Ishikawa (cell line): ENCODE measurements around the gene SH3BP4.

Source experiments
- CEBPB ChIP-seq: IDR thresholded peaks from 2 replicates; pipeline ENCODE4 v1.6.1; 2012
- CREB1 ChIP-seq: IDR thresholded peaks from 2 replicates; pipeline ENCODE4 v1.6.1; 2012; ENCODE audit warnings: low read depth
- EGR1 ChIP-seq: IDR thresholded peaks from 2 replicates; pipeline ENCODE4 v1.6.1; 2012
- EP300 ChIP-seq: IDR thresholded peaks from 2 replicates; pipeline ENCODE4 v1.6.1; 2012; ENCODE audit warnings: borderline replicate concordance
- FOXM1 ChIP-seq: IDR thresholded peaks from 2 replicates; pipeline ENCODE4 v1.6.1; 2012; ENCODE audit warnings: low read depth, borderline replicate concordance
- NFIC ChIP-seq: IDR thresholded peaks from 2 replicates; pipeline ENCODE4 v1.6.1; 2012
- RAD21 ChIP-seq: IDR thresholded peaks from 2 replicates; pipeline ENCODE4 v1.6.1; 2012; ENCODE audit warnings: low read depth
- TAF1 ChIP-seq: IDR thresholded peaks from 2 replicates; pipeline ENCODE4 v1.6.1; 2012; ENCODE audit warnings: low read depth, mild to moderate bottlenecking
- TCF12 ChIP-seq: IDR thresholded peaks from 2 replicates; pipeline ENCODE4 v1.6.1; 2012; ENCODE audit warnings: low read depth
- TEAD4 ChIP-seq: IDR thresholded peaks from 2 replicates; pipeline ENCODE4 v1.6.1; 2012
- YY1 ChIP-seq: IDR thresholded peaks from 2 replicates; pipeline ENCODE4 v1.6.1; 2012; ENCODE audit warnings: low read depth
- ZBTB7A ChIP-seq: IDR thresholded peaks from 2 replicates; pipeline ENCODE4 v1.6.1; 2012; ENCODE audit warnings: low read depth
- TF ChIP-seq, protein P1 (sequence below): IDR thresholded peaks from 2 replicates; pipeline ENCODE4 v1.6.1; 2012
- TF ChIP-seq, protein P2 (sequence below): IDR thresholded peaks from 2 replicates; pipeline ENCODE4 v1.6.1; 2012
- TF ChIP-seq, protein P3 (sequence below): IDR thresholded peaks from 2 replicates; pipeline ENCODE4 v1.6.1; 2012; ENCODE audit warnings: low read depth, mild to moderate bottlenecking

Gene SH3BP4

DNA sequence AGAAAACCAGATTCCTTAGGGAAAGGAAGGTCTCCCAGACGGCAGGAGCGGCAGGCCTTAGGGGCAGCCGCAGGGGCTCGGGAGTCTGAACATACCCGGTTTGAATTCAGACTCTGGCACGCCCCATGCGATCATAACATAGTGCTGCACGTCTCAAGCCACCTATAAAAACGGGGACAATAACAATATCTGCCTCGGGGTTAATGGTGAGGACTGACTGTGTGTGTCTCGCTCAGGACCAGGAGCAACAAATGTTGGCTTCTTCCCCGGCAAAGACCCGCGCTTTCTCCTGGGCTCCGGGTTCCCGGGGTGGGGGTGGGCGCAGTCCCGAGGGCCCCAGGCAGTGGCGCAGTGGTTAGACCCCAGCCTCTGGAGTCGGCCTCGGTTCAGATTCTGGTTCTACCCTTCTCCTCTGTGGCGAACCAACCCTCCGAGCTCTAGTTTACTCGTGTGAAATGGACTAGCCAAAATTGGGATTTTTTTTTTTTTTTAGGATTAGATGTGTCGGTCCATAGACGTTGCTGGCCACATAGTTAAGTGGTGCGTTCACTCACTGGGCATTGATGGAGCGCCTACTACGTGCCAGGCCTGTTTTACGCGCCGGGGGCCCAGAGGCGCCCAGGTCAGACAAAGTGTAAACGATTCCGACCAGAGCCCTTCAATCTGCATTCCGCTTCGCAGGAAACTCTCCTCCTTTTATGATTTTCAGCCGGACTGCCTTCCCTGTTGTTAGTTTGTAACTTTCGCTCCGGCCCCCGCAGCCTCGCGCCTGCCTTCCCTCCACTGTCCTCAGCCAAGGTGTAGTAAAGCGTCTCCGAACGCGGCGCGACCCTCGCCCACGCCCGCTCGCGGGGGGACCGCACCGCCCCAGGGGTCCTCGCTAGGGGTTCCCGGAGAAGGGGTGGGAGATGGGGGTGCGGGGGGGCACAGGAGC is 820 bp upstream of the SH3BP4 start:
- 0 out of 2 replicates have a peak, but pooled peaks have one; percentile 9 for TF ChIP-seq TEAD4
- TF ChIP-seq ZBTB7A, result peak; percentile 88; the same call in 1 of the 2 replicates
- TF ChIP-seq CEBPB, result no peak
- no peak for TF ChIP-seq YY1
- TF ChIP-seq, protein P1, sequence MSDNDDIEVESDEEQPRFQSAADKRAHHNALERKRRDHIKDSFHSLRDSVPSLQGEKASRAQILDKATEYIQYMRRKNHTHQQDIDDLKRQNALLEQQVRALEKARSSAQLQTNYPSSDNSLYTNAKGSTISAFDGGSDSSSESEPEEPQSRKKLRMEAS, result peak; percentile 35; the same call in 1 of the 2 replicates
- TF ChIP-seq EGR1, result peak; percentile 44

DNA sequence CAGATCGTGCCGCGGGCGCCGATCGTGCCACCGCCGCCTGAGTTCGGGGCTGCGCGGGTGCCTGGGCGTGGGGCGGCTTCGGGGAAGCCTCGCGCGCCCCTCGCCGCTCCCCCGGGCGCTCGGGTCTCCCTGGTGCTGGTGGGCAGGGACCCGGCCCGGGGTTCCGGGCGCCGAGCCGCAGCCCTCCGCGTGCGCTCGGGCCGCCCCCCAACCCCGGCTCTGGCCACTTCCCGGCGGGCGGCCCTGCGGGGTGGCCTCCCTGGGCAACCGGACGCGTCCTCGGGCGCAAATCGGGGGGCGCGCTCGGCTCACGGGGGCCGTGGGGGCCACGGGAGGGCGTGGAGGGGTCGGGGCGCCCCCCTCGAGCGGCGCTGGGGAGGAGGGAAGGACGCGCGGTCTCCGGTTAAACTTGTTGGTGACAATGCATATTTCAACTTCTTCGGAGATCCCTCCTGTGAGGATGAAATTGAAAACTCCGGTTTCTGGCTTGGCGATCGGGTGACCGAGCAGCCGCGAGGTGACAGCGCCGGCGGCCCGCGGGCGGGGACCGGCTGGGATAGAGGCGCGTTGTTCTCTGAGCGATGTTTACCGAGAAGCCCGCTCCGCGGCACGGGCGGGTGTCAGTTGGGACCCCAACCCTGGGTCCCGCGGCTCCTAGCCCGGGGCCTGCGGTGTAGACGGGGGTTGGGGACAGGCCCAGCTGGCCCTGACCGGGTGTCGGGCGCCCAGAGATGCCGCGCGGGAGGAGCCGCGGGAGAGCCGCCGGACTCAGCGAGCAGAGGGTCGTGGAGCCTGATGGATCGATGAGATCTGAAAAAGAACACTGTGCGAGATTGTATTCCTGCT is 676 bp downstream of the SH3BP4 start:
- TF ChIP-seq ZBTB7A, result peak; percentile 31; the same call in 1 of the 2 replicates
- no peak for TF ChIP-seq CREB1
- TF ChIP-seq, protein P1, result no peak
- TF ChIP-seq RAD21, result no peak
- TF ChIP-seq, protein P2, sequence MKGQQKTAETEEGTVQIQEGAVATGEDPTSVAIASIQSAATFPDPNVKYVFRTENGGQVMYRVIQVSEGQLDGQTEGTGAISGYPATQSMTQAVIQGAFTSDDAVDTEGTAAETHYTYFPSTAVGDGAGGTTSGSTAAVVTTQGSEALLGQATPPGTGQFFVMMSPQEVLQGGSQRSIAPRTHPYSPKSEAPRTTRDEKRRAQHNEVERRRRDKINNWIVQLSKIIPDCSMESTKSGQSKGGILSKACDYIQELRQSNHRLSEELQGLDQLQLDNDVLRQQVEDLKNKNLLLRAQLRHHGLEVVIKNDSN, result no peak
- no peak for TF ChIP-seq TCF12
- TF ChIP-seq TEAD4, result no peak
- no peak for TF ChIP-seq EP300
- no peak for TF ChIP-seq EGR1
- TF ChIP-seq TAF1, result peak; percentile 36; the same call in 1 of the 2 replicates
- TF ChIP-seq YY1, result 0 out of 2 replicates have a peak, but pooled peaks have one; percentile 10
- no peak for TF ChIP-seq CEBPB
- no peak for TF ChIP-seq NFIC
- TF ChIP-seq FOXM1, result no peak
- TF ChIP-seq, protein P3, sequence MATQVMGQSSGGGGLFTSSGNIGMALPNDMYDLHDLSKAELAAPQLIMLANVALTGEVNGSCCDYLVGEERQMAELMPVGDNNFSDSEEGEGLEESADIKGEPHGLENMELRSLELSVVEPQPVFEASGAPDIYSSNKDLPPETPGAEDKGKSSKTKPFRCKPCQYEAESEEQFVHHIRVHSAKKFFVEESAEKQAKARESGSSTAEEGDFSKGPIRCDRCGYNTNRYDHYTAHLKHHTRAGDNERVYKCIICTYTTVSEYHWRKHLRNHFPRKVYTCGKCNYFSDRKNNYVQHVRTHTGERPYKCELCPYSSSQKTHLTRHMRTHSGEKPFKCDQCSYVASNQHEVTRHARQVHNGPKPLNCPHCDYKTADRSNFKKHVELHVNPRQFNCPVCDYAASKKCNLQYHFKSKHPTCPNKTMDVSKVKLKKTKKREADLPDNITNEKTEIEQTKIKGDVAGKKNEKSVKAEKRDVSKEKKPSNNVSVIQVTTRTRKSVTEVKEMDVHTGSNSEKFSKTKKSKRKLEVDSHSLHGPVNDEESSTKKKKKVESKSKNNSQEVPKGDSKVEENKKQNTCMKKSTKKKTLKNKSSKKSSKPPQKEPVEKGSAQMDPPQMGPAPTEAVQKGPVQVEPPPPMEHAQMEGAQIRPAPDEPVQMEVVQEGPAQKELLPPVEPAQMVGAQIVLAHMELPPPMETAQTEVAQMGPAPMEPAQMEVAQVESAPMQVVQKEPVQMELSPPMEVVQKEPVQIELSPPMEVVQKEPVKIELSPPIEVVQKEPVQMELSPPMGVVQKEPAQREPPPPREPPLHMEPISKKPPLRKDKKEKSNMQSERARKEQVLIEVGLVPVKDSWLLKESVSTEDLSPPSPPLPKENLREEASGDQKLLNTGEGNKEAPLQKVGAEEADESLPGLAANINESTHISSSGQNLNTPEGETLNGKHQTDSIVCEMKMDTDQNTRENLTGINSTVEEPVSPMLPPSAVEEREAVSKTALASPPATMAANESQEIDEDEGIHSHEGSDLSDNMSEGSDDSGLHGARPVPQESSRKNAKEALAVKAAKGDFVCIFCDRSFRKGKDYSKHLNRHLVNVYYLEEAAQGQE, result no peak

DNA sequence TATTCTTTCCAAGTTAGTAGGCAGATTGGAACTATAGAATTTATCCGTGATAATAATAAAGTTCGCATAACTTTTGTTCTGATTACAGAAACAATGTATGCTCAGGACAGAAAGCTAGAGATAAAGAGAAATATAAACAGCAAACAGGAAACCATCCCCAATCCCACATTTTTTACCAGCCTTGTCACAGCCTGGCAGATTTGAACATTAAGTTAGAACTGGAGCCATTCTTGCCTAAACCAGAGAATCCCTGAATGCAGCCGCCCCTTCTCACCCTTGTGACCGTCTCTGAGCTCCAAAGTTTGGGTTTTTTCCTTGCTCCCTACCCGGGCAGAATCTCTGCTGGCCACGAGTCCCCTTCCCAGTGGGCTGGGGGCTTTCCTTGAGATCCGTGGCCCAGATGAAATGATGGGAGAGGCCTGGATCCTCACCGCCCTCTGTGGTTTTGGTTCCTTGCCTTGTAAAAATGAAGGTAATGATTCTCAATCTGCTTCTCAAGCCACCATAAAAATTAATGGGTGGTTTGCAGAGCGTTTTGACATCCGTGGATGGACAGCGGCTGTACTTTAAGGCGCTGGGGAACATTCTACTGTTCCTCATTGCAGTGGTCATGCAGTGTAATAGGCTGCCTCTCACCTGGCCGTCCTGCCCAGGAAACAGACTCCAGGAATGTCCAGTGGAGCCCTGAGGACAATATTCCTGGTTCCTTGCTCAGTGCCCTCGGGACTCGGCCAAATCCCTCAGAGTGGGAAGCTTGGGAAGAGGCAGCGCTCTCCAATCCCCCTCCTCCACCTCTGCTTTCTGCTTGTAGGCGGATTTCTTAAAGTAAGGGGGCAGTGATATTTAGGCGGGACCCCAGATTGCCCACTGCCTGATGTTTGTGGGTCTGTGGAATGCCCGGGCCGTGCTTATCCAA is 1.6 kb downstream of the SH3BP4 start:
- no peak for TF ChIP-seq NFIC

DNA sequence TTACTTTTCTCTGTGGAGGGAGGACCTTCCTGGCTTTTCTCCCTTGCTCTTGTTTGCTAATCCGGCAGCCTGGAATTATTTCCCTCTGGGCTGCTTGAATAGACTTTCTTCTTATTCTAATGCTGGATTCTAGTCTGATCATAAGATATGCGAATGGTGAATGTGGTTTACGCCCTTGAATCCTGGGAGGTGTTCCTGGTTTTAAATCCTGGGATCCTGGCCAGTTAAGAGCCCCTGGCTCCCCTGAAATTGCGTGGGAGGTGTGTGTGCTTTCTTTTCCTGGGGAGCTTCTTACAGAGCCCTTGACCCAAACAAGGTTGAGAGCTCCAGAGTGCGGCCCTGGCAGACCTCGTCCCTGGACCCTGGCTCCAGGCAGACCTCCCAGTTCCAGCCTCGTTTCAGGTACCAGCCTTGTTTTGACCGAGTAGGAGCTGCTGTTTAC is 2.8 kb downstream of the SH3BP4 start:
- TF ChIP-seq, protein P2, result no peak
- TF ChIP-seq EGR1 (0 out of 2 replicates have a peak, but pooled peaks have one; percentile 29), CREB1 (no peak), CEBPB (no peak)

DNA sequence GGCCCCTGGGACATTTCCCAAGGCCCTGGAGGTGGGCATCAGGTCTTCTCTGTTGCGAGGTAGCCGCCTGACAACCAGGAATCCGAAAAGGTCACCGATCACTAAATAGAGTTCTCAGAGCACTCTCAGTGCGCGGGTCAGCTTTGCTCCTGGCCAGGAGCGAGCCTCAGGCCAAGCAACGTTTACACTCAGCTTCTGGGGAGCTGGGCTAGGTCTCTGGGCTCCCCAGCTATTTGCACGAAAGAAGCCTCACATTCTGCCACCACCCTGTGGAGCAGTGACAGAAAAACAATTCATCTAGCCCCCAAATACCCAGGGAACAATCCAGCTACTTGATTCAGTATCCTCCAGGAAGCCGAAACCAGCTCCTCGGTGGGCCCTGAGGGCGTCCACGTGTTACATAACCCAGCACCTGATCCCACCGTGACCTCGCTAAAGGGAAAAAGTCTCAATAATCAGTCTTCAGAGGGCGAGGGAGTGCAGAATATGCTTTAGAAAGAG is 3.3 kb downstream of the SH3BP4 start:
- TF ChIP-seq TAF1 (no peak), RAD21 (no peak), NFIC (no peak), YY1 (no peak), EP300 (no peak), TCF12 (no peak), CREB1 (no peak), ZBTB7A (no peak)
- TF ChIP-seq, protein P1, result no peak
- TF ChIP-seq, protein P3, result no peak
